H1 (cell line): ENCODE data around the gene TTC4. TPM values are rescaled to one million over a fixed set of nuclear protein-coding genes. Genes with fewer than 3 reads are reported as not detected.

Experiments
- CTCF ChIA-PET: fragments of 300-600 bp; sonication (Branson Sonifier 250); formaldehyde crosslinking; loops from one replicate; lab custom pipeline; 2021; ENCODE audit not compliant: partially characterized antibody; lab: Charles Lee
- POLR2A ChIA-PET: fragments of 300-600 bp; sonication (Branson Sonifier 250); formaldehyde crosslinking; loops from one replicate; lab custom pipeline; 2021; ENCODE audit warnings: inconsistent platforms; ENCODE audit not compliant: partially characterized antibody; lab: Charles Lee
- DNase-seq, 2 experiments: peaks; one replicate each; pipeline versions ENCODE4 v3.0.0 to v3.0.0-alpha.2; 2010 to 2022; ENCODE audit warnings: low spot score in 2 of 2, low read depth in 1 of 2, mixed read lengths in 1 of 2
- FAIRE-seq: peaks from 2 replicates; lab custom pipeline; 2011; peaks lifted over from hg19 to GRCh38; lab: Jason Lieb, UNC
- H2AFZ ChIP-seq: 2 replicates; pipeline ENCODE4 v1.8.1; 2012; ENCODE audit warnings: low read length, inconsistent platforms
- H2AK5ac ChIP-seq: 2 replicates; pipeline ENCODE4 v1.6.1; 2013; ENCODE audit warnings: low read depth, low read length
- H2BK120ac ChIP-seq: replicated peaks from 2 replicates; pipeline ENCODE3; 2013; ENCODE audit warnings: low read depth, low read length, inconsistent platforms
- H2BK12ac ChIP-seq: 2 replicates; pipeline ENCODE4 v1.6.1; 2013; ENCODE audit warnings: low read depth, low read length
- H2BK15ac ChIP-seq: 2 replicates; pipeline ENCODE4 v1.6.1; 2013; ENCODE audit warnings: low read length
- H2BK20ac ChIP-seq: 2 replicates; pipeline ENCODE4 v1.6.1; 2013; ENCODE audit warnings: low read length
- H2BK5ac ChIP-seq: 2 replicates; pipeline ENCODE4 v1.6.1; 2013; ENCODE audit warnings: low read depth, low read length
- H3K14ac ChIP-seq: 2 replicates; pipeline ENCODE4 v1.6.1; 2013; ENCODE audit warnings: inconsistent platforms; ENCODE audit not compliant: insufficient read length
- H3K18ac ChIP-seq: 2 replicates; pipeline ENCODE4 v1.6.1; 2013; ENCODE audit warnings: low read length; ENCODE audit errors: extremely low read depth
- H3K23ac ChIP-seq: 2 replicates; pipeline ENCODE4 v1.6.1; 2013; ENCODE audit warnings: inconsistent platforms; ENCODE audit not compliant: insufficient read length
- H3K23me2 ChIP-seq: 2 replicates; pipeline ENCODE4 v1.6.1; 2013; ENCODE audit warnings: low read depth, low read length
- H3K27ac ChIP-seq: 2 replicates; pipeline ENCODE4 v1.6.1; 2011; ENCODE audit warnings: low read depth, low read length, inconsistent platforms
- H3K27me3 ChIP-seq, 4 experiments: replicated peaks in 1 of 4; 1 replicate in 1 of 4; 2 replicates in 3 of 4; pipeline versions ENCODE4 v1.6.1 to v1.8.1; 2011 to 2013; ENCODE audit warnings: low read length in 3 of 4, mild to moderate bottlenecking in 3 of 4, inconsistent platforms in 2 of 4, mixed read lengths in 2 of 4, moderate library complexity in 1 of 4; ENCODE audit not compliant: control insufficient read depth in 3 of 4, insufficient read depth in 3 of 4; ENCODE audit errors: extremely low read depth in 1 of 4
- H3K36me3 ChIP-seq, 4 experiments: 2 replicates each; pipeline versions ENCODE4 v1.6.1 to v1.8.1; 2011 to 2013; ENCODE audit warnings: mild to moderate bottlenecking in 4 of 4, low read length in 3 of 4, moderate library complexity in 2 of 4, control low read depth in 1 of 4, inconsistent platforms in 1 of 4; ENCODE audit not compliant: insufficient read depth in 4 of 4, control insufficient read depth in 2 of 4
- H3K4ac ChIP-seq: replicated peaks from 2 replicates; pipeline ENCODE3; 2013; ENCODE audit warnings: low read length, low read depth, mixed read lengths, inconsistent platforms; ENCODE audit not compliant: insufficient read length
- H3K4me1 ChIP-seq, 4 experiments: replicated peaks in 1 of 4; 1 replicate in 1 of 4; 2 replicates in 3 of 4; pipeline versions ENCODE4 v1.6.1 to v1.8.1; 2011 to 2013; ENCODE audit warnings: low read length in 3 of 4, inconsistent platforms in 2 of 4, mixed read lengths in 1 of 4; ENCODE audit not compliant: insufficient read depth in 4 of 4, control insufficient read depth in 3 of 4
- H3K4me2 ChIP-seq, 2 experiments: 2 replicates each; pipeline versions ENCODE4 v1.6.1 to v1.8.1; 2011 to 2013; ENCODE audit warnings: low read depth in 2 of 2, low read length in 2 of 2, control low read depth in 1 of 2, inconsistent platforms in 1 of 2, mild to moderate bottlenecking in 1 of 2; ENCODE audit not compliant: insufficient read depth in 1 of 2
- H3K4me3 ChIP-seq, 4 experiments: fragments of 200-600, 300-600 bp in 1 of 4; sonication (generic), shearing (Covaris generic), sonication (Bioruptor Twin) in 1 of 4; 2 replicates each; pipeline versions ENCODE4 v1.5.1 to v1.8.1; 2011 to 2016; ENCODE audit warnings: low read length in 4 of 4, low read depth in 3 of 4, control low read depth in 2 of 4, inconsistent platforms in 2 of 4, mild to moderate bottlenecking in 2 of 4, mixed read lengths in 1 of 4, moderate library complexity in 1 of 4; ENCODE audit not compliant: insufficient read depth in 2 of 4; ENCODE audit errors: extremely low read depth in 1 of 4
- H3K56ac ChIP-seq: replicated peaks from 2 replicates; pipeline ENCODE3; 2013; ENCODE audit warnings: low read depth, mild to moderate bottlenecking, mixed read lengths, low read length, inconsistent platforms; ENCODE audit not compliant: insufficient read length
- H3K79me1 ChIP-seq: 2 replicates; pipeline ENCODE4 v1.6.1; 2013; ENCODE audit warnings: low read depth, low read length, control low read depth
- H3K79me2 ChIP-seq, 2 experiments: 2 replicates each; pipeline versions ENCODE4 v1.6.1 to v1.8.1; 2012 to 2013; ENCODE audit warnings: low read length in 2 of 2, mild to moderate bottlenecking in 2 of 2, inconsistent platforms in 1 of 2; ENCODE audit not compliant: insufficient read depth in 2 of 2, control insufficient read depth in 1 of 2
- H3K9ac ChIP-seq, 4 experiments: replicated peaks in 1 of 4; 1 replicate in 1 of 4; 2 replicates in 3 of 4; pipeline versions ENCODE4 v1.6.1 to v1.8.1; 2011 to 2013; ENCODE audit warnings: low read depth in 3 of 4, low read length in 3 of 4, control low read depth in 2 of 4, mild to moderate bottlenecking in 2 of 4, moderate library complexity in 2 of 4, inconsistent platforms in 1 of 4; ENCODE audit errors: extremely low read depth in 1 of 4
- H3K9me3 ChIP-seq, 2 experiments: 2 replicates each; pipeline versions ENCODE4 v1.6.1 to v1.8.1; 2012 to 2013; ENCODE audit warnings: mild to moderate bottlenecking in 2 of 2, moderate library complexity in 2 of 2, control low read depth in 1 of 2, inconsistent platforms in 1 of 2, low read depth in 1 of 2, low read length in 1 of 2, mixed read lengths in 1 of 2; ENCODE audit not compliant: insufficient read depth in 2 of 2
- H4K20me1 ChIP-seq, 2 experiments: replicated peaks in 1 of 2; 2 replicates each; pipeline versions ENCODE3 to v1.8.1; 2011 to 2013; ENCODE audit warnings: inconsistent platforms in 2 of 2, low read length in 2 of 2, mild to moderate bottlenecking in 1 of 2; ENCODE audit not compliant: insufficient read depth in 2 of 2, control insufficient read depth in 1 of 2
- H4K5ac ChIP-seq: 2 replicates; pipeline ENCODE4 v1.6.1; 2013; ENCODE audit warnings: low read length, low read depth, mixed read lengths, inconsistent platforms; ENCODE audit not compliant: insufficient read length
- H4K8ac ChIP-seq: 2 replicates; pipeline ENCODE4 v1.8.0; 2013; ENCODE audit warnings: mild to moderate bottlenecking, moderate library complexity, low read length, inconsistent platforms; ENCODE audit not compliant: insufficient read depth; ENCODE audit errors: extremely low read depth
- H4K91ac ChIP-seq: replicated peaks from 2 replicates; pipeline ENCODE3; 2013; ENCODE audit warnings: low read length, mixed read lengths, inconsistent platforms; ENCODE audit not compliant: insufficient read length
- BCL11A ChIP-seq, 2 experiments: IDR thresholded peaks; one replicate each; pipeline ENCODE4 v1.6.1; 2011; ENCODE audit warnings: low read depth in 2 of 2, low read length in 2 of 2, mild to moderate bottlenecking in 2 of 2
- GTF2F1 ChIP-seq: IDR thresholded peaks from 2 replicates; pipeline ENCODE4 v1.6.1; 2012; ENCODE audit warnings: low read depth, low read length, improper control_type of control experiment, borderline replicate concordance
- JUN ChIP-seq: IDR thresholded peaks from 2 replicates; pipeline ENCODE4 v1.6.1; 2011; ENCODE audit warnings: low read depth, mild to moderate bottlenecking, improper control_type of control experiment, low read length
- KDM1A ChIP-seq: fragments of 200-600, 300-600 bp; sonication (generic); IDR thresholded peaks from 2 replicates; pipeline ENCODE4 v1.7.1; 2016; ENCODE audit warnings: mild to moderate bottlenecking, low read length, borderline replicate concordance
- RFX5 ChIP-seq: IDR thresholded peaks from 2 replicates; pipeline ENCODE4 v1.6.1; 2011; ENCODE audit warnings: low read depth, low read length, improper control_type of control experiment, borderline replicate concordance
- SP1 ChIP-seq: IDR thresholded peaks from 2 replicates; pipeline ENCODE4 v1.6.1; 2011; ENCODE audit warnings: low read depth, low read length
- WGBS, 2 experiments: shearing (Covaris generic) in 1 of 2; methylation state at CpG; one replicate each; pipeline versions ENCODE4 v1.1.6 to v1.1.7; 2013 to 2015; ENCODE audit warnings: low lambda C conversion rate in 2 of 2, mixed read lengths in 2 of 2, inconsistent platforms in 1 of 2, low coverage in 1 of 2, missing lambda C conversion rate in 1 of 2; ENCODE audit not compliant: insufficient replicate concordance in 2 of 2, insufficient coverage in 1 of 2, insufficient read length in 1 of 2; ENCODE audit errors: extremely low coverage in 1 of 2, missing lambda C conversion rate in 1 of 2; 5-methylcytosine and 5-hydroxymethylcytosine counted together
- polyA plus RNA-seq, 7 experiments: library from polyadenylated mRNA; depleted of rRNA in 3 of 7; stranded (reverse) in 5 of 7; unstranded in 2 of 7; fragments of >200 nt in 5 of 7; fragments of 200-250 nt in 2 of 7; gene quantifications; 1 replicate in 5 of 7; 2 replicates in 1 of 7; 4 replicates in 1 of 7; pipeline versions ENCODE4 v1.2.1 to v1.2.3, GENCODE V29; 2011 to 2013; ENCODE audit warnings: missing spikeins in 2 of 7, mixed read lengths in 2 of 7
- total RNA-seq: library from RNA; stranded (reverse); fragmentation: NEBNext Ultra II Directional; extraction: Animal tissue kit (Norgen Biotek cat#: 25700); gene quantifications from 2 replicates; pipeline ENCODE4 v1.2.1, GENCODE V29; 2021

TTC4 gene
- total and polyA plus RNA-seq, 2 of the 8 experiments (the other 6 are each of a cell fraction or from before 2014, with no cell fraction given), result 21.0 to 25.1 TPM

DNA sequence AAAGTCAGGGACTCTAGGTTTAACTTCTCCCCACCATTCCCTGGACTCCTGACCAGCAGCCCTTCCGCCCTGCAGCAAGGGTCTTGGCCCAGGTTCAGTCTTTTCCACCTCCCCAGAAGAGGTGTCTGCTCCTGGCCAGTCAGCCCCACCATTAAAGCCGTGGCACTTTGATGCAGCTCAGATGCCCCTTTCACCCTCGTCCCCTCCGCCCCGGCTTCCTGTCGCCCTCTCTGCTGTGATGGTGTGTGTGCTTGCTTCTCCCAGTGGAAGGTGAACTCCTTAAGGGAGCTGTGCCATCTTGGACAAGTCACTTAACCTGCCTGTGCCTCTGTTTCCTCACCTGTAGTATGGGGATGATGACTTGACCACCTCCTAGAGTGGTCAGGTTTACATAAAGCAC is 17.8 kb upstream of the TTC4 start:
- Histone ChIP-seq H2BK12ac (no peak overlapping the region), H3K4me1 (no peaks in the 10 kb centered on the region), H2BK15ac (no peak overlapping the region), H3K4me2 (no peak overlapping the region), H3K9ac (no peak overlapping the region), H3K14ac (no peak overlapping the region), H3K27me3 (no peaks in the 10 kb centered on the region), H2AK5ac (no peak overlapping the region), H3K79me1 (no peaks in the 10 kb centered on the region), H3K36me3 (no peaks in the 10 kb centered on the region), H3K27ac (no peak overlapping the region), H4K8ac (no peak overlapping the region), H2BK120ac (no peak overlapping the region), H2AFZ (no peak overlapping the region), H4K91ac (no peak overlapping the region), H2BK5ac (no peak overlapping the region), H3K79me2 (no peaks in the 10 kb centered on the region), H3K4me3 (no peak overlapping the region), H3K18ac (no peak overlapping the region), H2BK20ac (no peak overlapping the region), H4K5ac (no peak overlapping the region), H3K9me3 (no peaks in the 10 kb centered on the region), H3K56ac (no peak overlapping the region), H3K4ac (no peak overlapping the region), H3K23ac (no peak overlapping the region), H4K20me1 (no peaks in the 10 kb centered on the region), H3K23me2 (no peaks in the 10 kb centered on the region)
- POLR2A ChIA-PET, result no interaction called here
- WGBS, 2 experiments, result 86% methylated on average over 6 of the region's 6 CpGs; no CpG with 5 or more reads in 1 of the 2 experiments
- CTCF ChIA-PET, result interaction anchor here (3.7 kb wide), 1 partner anchor 93 kb away, joined by 13 read pairs; no protein-coding TSS in a partner anchor
- DNase-seq (no peak), FAIRE-seq (no peak)
- TF ChIP-seq RFX5 (no peak), JUN (no peak), BCL11A (IDR thresholded peaks at IDR 0.05; ENCODE audit: low read depth in 2 of 2, low read length in 2 of 2) (no peak), GTF2F1 (no peak), SP1 (no peak), KDM1A (no peak)
